HG02981 (cell line): Measurements from ENCODE around the gene TMEM45A.
A peak's percentile ranks its signal among the peaks of the same experiment; 100 is the strongest.
"Not testable (repeated sequence)": the region's sequence is repeated elsewhere in the genome, so short reads cannot be mapped to it uniquely, and the experiment has no call there.

Experiments used
- ATAC-seq: cut with Tn5 transposase; IDR thresholded peaks from one replicate; pipeline ENCODE4 v1.9.1; 2021; ENCODE audit warnings: mild to moderate bottlenecking, moderate library complexity; ENCODE audit not compliant: unreplicated experiment

TMEM45A gene, protein sequence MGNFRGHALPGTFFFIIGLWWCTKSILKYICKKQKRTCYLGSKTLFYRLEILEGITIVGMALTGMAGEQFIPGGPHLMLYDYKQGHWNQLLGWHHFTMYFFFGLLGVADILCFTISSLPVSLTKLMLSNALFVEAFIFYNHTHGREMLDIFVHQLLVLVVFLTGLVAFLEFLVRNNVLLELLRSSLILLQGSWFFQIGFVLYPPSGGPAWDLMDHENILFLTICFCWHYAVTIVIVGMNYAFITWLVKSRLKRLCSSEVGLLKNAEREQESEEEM

DNA sequence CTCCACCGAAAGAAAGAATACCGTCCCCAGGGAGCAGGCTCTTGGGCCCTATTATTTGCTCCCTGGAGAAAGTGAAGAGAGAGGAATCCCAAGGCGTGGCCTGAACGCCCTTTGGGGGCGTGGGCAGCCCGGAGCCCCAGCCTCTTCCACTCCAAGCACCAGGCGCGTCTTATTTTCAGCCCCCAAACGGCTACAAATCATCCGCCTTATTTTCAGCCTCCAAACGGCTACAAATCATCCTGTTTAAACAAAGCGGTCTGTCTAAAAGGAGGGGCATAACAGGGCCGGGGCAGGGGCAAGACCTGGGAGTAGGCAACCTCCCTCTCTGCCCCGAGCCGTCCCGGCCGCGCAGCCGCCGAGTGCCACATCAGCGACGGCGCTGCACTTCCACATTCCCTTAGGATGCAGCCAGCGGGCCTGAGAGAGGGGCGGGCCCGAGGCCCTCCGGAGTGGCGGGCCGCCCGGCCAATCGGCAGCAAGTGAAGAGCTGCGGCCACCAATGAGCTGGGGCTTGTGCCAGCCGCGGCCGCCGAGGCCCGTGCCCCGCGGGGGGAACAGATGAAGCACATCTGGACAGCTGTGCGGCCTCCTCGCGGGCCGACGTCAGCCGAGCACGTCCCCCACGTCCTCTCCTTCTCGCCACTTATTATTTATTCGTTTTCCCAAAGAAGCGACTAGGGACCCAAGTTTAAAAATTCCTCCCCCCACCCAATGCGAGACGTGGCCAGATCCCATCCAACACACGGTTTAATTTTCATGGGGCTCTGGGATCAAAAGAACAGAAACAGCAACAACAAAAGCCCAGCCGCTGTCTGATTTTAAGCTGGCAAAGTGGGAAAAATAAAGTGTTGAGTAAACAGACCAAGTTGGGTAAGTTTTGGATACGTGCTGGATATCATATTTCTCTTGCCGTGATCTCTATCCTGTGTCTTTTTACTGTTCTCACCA, at the start of gene TMEM45A:
Gene TMEM45A (plus strand): TSS at position 561 of the 948 bp plus-strand sequence. CDS start 62,593 bp downstream, outside the sequence.
- peak; percentile 97 for ATAC-seq

DNA sequence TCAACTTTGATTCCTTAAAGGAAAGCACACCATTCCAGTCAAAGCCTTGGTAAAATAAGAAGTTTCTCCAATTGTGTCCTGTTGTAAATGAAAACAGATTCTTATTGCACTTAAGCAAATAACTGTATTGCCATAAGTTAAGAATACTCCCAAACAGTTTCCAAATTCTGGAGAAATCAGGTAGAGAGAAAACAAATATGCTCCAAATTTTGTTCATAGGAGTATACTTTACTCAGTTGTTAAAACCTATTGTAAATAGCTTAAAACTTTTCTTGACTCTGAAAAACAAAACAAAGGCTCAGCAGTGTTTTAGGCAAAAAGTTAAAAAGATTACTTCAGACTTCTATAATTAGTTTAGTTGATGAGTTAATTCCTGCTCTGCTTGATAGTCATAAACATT, 48.7 kb upstream of the TMEM45A start:
- ATAC-seq: no peak

DNA sequence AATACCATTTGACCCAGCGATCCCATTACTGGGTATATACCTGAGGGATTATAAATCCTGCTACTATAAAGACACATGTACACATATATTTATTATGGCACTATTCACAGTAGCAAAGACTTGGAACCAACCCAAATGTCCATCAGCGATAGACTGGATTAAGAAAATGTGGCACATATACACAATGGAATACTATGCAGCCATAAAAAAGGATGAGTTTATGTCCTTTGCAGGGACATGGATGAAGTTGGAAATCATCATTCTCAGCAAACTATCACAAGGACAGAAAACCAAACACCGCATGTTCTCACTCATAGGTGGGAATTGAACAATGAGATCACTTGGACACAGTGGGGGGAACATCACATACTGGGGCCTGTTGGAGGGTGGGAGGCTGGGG, 45.4 kb upstream of the TMEM45A start:
- ATAC-seq: not testable (repeated sequence)

DNA sequence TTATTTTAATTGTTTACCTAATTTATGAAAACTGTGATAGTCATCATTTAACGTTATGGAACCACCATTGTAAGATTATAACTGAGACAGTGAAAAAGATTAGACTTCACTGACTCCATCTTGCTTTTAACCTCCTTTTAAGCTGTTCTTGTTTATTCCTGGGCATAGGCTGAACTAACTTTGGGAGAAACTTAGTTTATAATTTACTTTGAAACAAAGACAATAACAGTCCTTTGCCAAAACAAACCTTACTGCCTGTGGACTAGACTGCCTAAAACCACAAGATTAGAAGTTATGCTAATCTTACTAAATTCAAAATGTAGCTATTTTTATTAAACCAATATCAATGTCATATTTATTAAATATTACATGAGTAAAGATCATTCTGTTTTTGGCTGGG, 44.3 kb upstream of the TMEM45A start:
- ATAC-seq: no peak

DNA sequence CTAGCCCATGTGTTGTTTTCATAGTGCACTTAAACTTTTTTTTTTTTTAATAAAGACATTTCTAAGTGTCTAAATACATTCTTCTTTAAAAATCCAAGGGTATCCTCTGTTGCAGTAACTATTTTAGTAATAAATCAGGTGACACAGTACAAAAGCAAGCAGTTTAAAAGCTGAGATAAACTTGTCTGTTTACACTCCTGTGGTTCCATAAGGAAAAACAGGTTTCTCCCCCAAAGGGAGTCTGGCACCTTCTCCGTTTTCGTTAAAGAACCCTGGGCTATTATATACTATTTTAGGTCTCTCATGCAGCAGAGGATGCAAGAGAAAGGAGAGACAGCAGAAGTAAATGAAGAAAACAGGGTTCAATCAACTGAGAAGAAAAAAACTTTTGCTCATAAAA, 43.2 kb upstream of the TMEM45A start:
- no peak for ATAC-seq

DNA sequence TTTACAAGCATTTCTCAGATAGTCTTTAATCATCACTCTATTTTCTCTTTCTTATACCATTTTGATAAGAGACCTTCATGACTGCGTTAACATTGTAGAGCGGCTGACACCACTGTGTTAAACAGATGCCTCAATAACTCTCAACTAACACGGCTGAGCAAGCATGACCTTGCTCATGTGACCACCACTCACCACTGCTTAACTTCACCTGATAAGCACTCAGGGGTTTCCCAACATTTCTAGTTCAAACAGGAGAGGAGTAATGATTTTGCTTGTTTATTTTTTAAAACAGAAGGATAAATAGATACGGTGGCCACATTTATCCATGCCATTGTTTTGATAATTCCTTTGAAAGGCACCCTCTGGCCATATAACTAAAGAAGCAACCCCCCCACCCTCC, 37.7 kb upstream of the TMEM45A start:
- no peak for ATAC-seq

DNA sequence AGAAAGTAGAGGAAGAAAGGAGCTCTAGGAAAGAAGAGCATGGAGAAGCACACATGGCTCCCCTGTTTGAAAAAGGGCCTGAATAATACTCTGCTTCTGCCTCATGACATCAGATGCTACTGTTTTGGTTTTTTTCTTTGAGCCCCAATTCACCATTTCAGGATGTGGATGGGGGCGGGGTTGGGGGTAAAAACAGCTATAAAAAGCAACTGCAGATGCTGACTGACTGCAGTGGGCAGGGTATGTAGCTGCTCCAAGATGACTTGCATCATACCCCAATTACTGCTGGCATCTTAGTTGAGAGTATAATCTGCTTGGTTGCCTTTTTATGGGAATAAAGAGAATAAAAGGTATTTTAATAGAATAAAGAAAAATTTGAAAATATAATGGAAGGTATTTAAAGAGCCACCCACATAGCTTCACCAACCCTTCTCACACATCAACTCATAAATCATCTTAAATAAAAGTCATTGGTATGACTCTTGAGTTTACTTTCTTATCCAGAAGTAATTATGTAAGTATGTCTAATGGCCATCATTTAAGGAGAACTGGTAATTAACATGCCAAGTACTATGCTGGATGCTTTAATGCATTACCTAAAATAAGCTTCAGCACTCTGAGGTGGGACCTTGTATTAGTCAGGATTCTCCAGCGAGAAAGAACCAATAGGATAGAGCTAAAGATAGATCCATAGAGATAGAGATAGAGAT, 36.4 kb upstream of the TMEM45A start:
- ATAC-seq: no peak

DNA sequence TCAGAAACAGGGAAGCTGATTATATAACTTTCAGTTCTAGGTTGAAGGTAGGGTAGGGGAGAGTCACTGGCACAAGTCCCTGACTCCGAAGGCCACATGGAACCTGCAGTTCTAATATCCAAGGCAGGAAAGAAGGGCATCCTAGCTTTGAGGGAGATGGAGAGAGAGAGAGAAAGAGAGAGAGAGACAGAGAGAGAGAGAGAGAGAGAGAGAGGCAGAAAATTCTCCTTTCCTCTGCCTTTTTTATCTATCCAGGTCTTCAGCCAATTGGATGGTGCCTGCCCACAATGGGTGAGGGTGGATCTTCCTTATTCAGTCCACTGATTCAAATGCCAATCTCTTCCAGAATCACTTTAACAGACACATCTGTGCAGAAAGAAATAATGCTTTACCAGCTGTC, 35.7 kb upstream of the TMEM45A start:
- ATAC-seq: no peak

DNA sequence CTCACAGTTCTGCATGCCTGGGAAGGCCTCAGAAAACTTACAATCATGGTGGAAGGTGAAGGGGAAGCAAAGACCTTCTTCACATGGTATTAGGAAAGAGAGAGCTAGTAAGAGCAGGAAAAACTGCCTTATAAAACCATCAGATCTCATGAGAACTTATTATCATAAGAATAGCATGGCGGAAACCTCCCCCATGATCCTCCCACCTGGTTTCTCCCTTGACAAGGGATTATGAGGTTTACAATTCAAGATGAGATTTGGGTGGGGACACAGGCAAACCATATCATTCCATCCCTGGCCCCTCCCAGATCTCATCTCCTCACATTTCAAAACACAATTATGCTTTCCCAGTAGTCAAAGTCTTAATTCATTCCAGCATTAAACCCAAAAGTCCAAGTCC, 34.6 kb upstream of the TMEM45A start:
- ATAC-seq: no peak

DNA sequence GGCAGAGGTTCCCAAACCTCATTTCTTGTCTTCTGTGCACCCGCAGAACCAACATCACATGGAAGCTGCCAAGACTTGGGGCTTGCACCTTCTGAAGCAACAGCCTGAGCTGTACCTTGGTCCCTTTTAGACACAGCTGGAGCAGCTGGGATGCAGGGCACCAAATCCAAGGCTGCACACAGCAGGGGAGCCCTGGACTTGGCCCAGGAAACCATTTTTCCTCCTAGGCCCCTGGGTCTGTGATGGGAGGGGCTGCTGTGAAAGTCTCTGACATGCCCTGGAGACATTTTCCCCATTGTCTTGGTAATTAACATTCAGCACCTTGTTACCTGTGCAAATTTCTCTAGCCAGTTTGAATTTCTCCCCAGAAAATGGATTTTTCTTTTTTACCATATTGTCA, 33.6 kb upstream of the TMEM45A start:
- ATAC-seq: no peak

DNA sequence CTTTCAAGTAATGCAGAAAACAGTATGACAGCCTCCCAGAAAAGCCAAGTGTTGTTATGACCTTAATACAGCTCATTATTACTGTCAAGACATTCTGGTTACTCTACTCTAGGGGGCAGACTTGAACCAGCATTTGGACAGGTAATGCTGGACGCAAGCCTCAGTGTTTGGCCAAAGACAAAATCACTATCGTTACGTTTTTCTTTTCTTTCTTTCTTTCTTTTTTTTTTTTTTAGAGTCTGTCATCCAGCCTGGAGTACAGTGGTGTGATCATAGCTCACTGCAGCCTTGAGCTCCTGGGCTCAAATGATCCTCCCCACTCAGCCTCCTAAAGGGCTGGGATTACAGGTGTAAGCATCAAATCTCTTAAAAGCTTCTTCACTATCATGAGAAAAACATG, 29.4 kb upstream of the TMEM45A start:
- ATAC-seq: peak; percentile 92

DNA sequence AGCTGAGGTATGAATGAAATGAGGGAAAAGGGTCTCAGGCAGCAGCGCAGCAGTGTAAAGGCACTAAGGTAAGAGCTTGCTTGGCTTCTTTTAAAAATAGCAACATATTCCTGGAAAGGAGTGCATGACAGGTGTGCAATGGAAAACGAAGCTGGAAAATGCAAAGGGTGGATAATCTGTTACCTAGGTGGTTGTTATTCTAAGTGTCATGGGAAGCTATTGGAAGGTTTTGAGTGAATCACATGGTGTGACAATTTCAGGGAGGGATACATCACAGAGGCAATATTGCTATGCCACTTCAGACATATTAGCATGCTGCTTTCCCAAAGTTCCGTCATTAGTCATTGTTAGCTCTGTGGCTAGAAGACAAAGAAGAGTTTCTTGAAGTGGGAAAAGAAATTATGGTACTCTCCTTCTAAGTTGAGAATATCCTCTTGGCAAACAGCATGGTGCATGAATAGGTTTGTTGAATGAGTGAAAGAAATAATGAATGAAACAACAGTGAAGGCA, 28.7 kb upstream of the TMEM45A start:
- no peak for ATAC-seq

DNA sequence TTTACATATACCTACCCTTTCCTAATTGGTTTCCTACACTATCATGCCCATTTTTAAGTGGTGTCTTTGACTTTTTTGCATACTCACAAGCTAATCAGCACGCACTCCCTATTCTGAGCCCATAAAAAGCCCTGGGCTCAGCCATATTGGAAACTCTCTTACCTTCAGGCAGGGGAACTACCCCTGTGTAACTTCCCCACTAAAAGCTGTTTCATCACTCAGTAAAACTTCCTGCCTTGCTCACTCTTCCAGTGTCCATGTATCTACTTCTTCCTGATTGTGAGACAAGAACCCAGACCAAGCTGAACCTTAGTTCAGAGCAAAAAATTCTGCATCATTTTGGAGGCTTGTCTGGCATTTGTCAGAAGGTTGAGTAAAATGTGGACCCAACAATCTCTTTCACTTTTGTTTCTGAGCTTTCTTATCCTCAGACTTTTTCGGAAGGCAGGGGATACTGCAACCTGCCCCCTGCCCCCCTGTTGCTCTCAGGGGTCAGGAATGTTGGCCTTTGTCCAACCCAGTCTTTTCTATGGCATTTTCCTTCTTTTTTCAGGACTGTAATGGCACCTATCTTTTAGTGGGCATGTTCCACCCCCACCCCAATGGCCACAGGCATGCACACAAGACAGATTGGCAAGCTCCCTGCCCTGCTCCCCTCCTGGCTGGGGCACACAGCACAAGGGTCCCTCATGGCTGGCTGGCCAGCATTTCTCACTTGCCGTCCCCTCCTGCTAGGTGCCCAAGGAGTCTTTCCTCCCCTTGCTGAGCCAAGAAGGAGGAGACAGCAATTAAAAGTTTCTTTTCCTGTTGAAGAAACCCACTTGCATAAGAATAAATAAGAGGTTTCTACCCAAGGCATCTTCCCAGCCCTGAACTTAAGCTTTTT, 26.3 kb upstream of the TMEM45A start:
- ATAC-seq: no peak

DNA sequence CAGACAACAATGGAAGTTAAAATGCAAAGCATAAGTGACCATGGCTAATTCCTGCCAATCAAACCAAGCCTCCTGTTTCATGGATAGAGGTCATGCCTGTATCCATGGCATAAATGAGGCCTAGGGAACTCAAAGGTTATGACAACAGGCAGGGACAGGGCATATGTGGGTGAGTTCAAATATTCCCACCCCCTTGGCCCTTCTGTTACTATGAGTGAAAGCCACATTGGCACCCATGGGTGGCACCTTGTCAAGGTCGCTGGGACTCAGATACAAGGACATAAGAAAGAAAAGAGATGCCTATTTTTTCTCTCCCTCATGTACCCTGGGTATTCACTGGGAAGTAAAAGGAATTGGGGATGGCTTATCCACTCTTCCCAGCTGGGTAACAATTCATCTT, 25.3 kb upstream of the TMEM45A start:
- ATAC-seq: no peak

DNA sequence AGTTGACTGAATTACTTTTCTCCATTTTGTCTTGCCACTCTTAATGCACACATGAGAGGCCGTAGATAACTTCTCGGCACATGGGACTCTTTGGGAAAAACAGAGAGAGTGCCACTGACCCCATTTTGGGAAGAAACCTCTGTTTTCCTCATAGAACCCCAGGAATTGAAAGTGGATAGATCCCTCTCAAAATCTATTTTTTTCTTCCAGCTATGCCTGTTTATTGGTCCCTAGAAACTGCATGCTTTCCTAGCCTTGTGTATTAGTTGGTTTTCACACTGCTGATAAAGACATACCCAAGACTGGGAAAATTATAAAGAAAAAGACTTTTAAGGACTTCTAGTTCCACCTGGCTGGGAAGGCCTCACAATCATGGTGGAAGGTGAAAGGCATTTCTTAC, 23.7 kb upstream of the TMEM45A start:
- ATAC-seq: no peak

DNA sequence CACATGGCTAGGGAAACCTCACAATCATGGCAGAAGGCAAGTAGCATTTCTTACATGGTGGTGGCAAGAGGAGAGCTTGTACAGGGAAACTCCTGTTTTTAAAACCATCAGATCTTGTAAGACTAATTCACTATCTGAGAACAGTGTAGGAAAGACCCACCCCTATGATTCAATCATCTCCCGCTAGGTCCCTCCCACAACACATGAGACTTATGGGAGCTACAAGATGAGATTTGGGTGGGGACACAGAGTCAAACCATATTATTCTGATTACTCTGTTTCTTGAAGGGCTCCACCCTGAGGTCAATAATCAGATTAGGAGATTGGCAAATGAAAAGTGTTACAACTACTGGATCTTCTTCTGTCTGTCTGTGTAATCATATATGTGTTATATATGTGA, 21.5 kb upstream of the TMEM45A start:
- no peak for ATAC-seq

DNA sequence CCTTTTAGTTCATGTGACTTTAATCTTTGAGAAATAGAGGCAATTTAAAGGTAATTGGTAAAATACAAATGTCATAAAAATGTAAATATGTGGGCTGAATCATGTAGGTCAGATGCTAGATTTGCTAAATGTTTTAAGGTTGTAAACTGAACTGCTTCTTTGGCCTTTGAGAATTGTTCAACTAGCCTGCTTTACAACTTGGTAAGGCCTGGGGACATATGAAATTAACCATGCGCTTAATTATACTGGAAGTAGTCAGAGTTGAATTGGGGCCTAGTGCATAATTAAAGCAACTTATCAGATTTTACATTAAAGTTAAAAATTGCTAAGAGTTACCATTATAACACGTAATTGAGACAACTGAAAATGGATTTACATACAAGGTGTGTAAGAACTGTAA, 21.0 kb upstream of the TMEM45A start:
- no peak for ATAC-seq

DNA sequence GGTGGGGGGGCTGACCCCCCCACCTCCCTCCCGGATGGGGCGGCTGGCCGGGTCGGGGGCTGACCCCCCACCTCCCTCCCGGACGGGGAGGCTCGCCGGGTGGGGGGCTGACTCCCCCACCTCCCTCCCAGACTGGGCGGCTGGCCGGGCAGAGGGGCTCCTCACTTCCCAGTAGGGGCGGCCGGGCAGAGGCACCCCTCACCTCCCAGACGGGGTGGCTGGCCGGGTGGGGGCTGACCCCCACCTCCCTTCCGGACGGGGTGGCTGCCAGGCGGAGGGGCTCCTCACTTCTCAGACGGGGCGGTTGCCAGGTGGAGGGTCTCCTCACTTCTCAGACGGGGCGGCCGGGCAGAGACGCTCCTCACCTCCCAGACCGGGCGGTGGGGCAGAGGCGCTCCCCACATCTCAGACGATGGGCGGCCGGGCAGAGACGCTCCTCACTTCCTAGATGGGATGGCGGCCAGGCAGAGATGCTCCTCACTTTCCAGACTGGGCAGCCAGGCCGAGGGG, 14.5 kb upstream of the TMEM45A start:
- ATAC-seq: not testable (repeated sequence)

DNA sequence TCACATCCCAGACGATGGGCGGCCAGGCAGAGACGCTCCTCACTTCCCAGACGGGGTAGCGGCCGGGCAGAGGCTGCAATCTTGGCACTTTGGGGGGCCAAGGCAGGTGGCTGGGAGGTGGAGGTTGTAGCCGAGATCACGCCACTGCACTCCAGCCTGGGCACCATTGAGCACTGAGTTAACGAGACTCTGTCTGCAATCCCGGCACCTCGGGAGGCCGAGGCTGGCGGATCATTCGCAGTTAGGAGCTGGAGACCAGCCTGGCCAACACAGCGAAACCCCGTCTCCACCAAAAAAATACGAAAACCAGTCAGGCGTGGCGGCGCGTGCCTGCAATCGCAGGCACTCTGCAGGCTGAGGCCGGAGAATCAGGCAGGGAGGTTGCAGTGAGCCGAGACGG, 13.9 kb upstream of the TMEM45A start:
- not testable (repeated sequence) for ATAC-seq

DNA sequence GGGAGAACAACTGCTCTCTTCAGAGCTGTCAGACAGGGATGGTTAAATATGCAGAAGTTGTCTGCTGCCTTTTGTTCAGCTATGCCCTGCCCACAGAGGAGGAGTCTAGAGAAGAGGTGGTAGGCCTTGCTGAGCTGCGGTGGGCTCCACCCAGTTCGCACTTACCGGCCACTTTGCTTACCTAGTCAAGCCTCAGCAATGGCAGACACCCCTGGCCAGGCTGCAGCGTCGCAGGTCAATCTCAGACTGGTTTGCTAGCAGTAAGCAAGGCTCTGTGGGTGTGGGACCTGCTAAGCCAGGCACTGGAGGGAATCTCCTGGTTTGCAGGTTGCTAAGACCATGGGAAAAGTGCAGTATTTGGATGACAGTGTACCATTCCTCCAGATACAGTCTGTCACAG, 12.3 kb upstream of the TMEM45A start:
- ATAC-seq: no peak
